Bronchial epithelial cell (primary cell): ENCODE results near the gene HTRA3. TPM values are rescaled to one million over a fixed set of nuclear protein-coding genes. Genes with fewer than 3 reads are reported as not detected.

ENCODE experiments used
- DNase-seq: peaks from one replicate; pipeline ENCODE4 v3.0.0-alpha.2; 2010; ENCODE audit warnings: low read depth
- FAIRE-seq: peaks from 2 replicates; lab custom pipeline; 2011; peaks lifted over from hg19 to GRCh38; lab: Jason Lieb, UNC
- H3K27me3 ChIP-seq: 2 replicates; pipeline ENCODE4 v1.5.1; 2011; ENCODE audit warnings: low read length; ENCODE audit not compliant: control insufficient read depth, insufficient read depth
- H3K36me3 ChIP-seq: 2 replicates; pipeline ENCODE4 v1.5.1; 2011; ENCODE audit warnings: low read length; ENCODE audit not compliant: control insufficient read depth, insufficient read depth
- H3K4me3 ChIP-seq: 2 replicates; pipeline ENCODE4 v1.5.1; 2011; ENCODE audit warnings: mild to moderate bottlenecking, low read depth, low read length, control low read depth
- CTCF ChIP-seq: IDR thresholded peaks from 2 replicates; pipeline ENCODE4 v1.5.1; 2011; ENCODE audit warnings: mild to moderate bottlenecking, moderate library complexity, low read length, control low read depth, inconsistent platforms; ENCODE audit not compliant: insufficient read depth, severe bottlenecking
- total RNA-seq: library from RNA; depleted of rRNA; stranded (reverse); fragments of >200 nt; gene quantifications from 2 replicates; pipeline ENCODE4 v1.2.1, GENCODE V29; 2014

Gene HTRA3
- total RNA-seq, 1 donor from 2014 or later = 0.26 TPM

DNA sequence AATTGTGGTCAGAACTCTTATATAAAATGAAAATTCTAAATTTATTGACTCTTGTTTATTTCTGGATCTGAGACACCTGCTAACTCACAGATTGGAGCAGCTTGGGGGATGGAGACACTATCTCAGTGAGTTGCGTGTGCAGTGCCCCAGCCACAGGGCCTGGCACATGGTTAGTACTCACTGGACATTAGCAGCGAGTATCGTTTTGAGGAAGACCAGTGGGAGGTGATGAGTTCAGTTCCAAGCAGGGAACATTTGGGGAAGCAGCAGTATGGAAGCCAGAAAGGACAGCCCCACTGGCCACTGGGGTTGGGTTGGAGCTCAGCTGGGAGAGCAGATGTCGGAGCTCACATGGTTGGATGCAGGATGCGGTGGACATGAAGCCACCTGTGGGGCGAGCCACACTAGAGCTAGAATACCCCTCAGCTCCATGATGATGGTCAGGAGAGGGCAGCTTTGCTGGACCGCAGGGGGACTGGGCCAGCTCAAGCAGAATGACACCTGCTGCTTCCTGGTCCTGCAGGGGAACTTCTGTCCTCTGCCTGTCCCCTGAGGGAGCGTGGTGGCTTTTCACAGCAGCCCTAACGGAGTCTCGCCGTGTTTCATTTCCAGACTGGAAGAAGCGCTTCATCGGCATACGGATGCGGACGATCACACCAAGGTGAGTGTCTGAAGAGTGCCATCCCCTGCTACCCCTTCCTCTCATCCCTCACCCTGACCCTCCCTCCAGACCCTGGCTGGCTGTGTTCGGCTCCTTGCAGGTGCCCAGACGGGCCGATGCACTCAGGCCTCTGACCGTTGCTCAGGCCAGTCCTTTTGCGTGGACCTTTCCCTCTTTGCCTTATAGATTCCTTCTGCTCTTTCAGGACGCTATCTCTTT lies 32.5 kb downstream of the HTRA3 start:
- no peak for TF ChIP-seq CTCF
- DNase-seq (no peak), FAIRE-seq (no peak)
- Histone ChIP-seq H3K36me3 (no peaks in the 10 kb centered on the region), H3K4me3 (no peak overlapping the region), H3K27me3 (no peaks in the 10 kb centered on the region)

GRCh38 chr4:8303081-8303480 lies 33.5 kb downstream of the HTRA3 start:
- FAIRE-seq (no peak), DNase-seq (no peak)
- Histone ChIP-seq H3K36me3 (no peaks in the 10 kb centered on the region), H3K4me3 (no peak overlapping the region), H3K27me3 (no peaks in the 10 kb centered on the region)
- TF ChIP-seq CTCF = no peak

- H3K4me3 ChIP-seq = no peak overlapping the region
- H3K36me3 ChIP-seq = no peaks in the 10 kb centered on the region
- H3K27me3 ChIP-seq = no peaks in the 10 kb centered on the region
- peak; percentile 99 for FAIRE-seq
- peak; percentile 82 for DNase-seq
- no peak for TF ChIP-seq CTCF
Measured at GRCh38 chr4:8303485-8304281, 34.1 kb downstream of the HTRA3 start.

GRCh38 chr4:8304827-8305695 lies 35.5 kb downstream of the HTRA3 start:
- TF ChIP-seq CTCF = no peak
- no peak for FAIRE-seq
- H3K27me3 ChIP-seq = no peaks in the 10 kb centered on the region
- DNase-seq = no peak
- H3K36me3 ChIP-seq = no peaks in the 10 kb centered on the region
- no peak overlapping the region for H3K4me3 ChIP-seq

DNA sequence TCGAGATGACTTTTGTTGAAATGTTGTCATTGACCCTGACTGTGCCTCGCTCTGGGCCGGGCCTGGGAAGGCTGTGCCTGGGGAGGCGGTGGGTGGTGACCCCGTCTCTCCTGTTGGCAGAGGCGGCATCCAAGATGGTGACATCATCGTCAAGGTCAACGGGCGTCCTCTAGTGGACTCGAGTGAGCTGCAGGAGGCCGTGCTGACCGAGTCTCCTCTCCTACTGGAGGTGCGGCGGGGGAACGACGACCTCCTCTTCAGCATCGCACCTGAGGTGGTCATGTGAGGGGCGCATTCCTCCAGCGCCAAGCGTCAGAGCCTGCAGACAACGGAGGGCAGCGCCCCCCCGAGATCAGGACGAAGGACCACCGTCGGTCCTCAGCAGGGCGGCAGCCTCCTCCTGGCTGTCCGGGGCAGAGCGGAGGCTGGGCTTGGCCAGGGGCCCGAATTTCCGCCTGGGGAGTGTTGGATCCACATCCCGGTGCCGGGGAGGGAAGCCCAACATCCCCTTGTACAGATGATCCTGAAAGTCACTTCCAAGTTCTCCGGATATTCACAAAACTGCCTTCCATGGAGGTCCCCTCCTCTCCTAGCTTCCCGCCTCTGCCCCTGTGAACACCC lies 36.4 kb downstream of the HTRA3 start:
- H3K27me3 ChIP-seq = no peaks in the 10 kb centered on the region
- H3K36me3 ChIP-seq = no peaks in the 10 kb centered on the region
- TF ChIP-seq CTCF = no peak
- DNase-seq (no peak), FAIRE-seq (no peak)
- no peak overlapping the region for H3K4me3 ChIP-seq
